Body of pancreas (tissue), 4 donors: ENCODE data around the gene SLAIN2. TPM values are rescaled to one million over a fixed set of nuclear protein-coding genes. Genes with fewer than 3 reads are reported as not detected.
A peak's percentile ranks its signal among the peaks of the same experiment; 100 is the strongest.
"Not testable (repeated sequence)": the region's sequence is repeated elsewhere in the genome, so short reads cannot be mapped to it uniquely, and the experiment has no call there.

ENCODE experiments used
- ATAC-seq: fragments of 150-250 bp; one replicate; pipeline ENCODE4 v1.9.1; 2016
- DNase-seq, 4 donors: peaks; one replicate each; pipeline ENCODE4 v3.0.0-alpha.2; 2019
- H3K27ac ChIP-seq, 4 donors: fragments of 200-600 bp; sonication (generic); 1 replicate in 3 of 4; 2 replicates in 1 of 4; pipeline versions ENCODE4 v1.5.1 to v1.6.1; 2016 to 2019; ENCODE audit warnings: mild to moderate bottlenecking in 1 of 4, mixed read lengths in 1 of 4, moderate library complexity in 1 of 4
- H3K27me3 ChIP-seq, 2 donors: fragments of 200-600 bp; sonication (generic); one replicate each; pipeline ENCODE4 v1.6.0; 2016; ENCODE audit warnings: mild to moderate bottlenecking in 1 of 2
- H3K36me3 ChIP-seq, 2 donors: fragments of 200-600 bp; sonication (generic); replicated peaks in 1 of 2; 2 replicates each; pipeline ENCODE4 v1.5.1; 2016; ENCODE audit warnings: low read depth in 2 of 2; ENCODE audit not compliant: insufficient read depth in 1 of 2
- H3K4me1 ChIP-seq: fragments of 200-600 bp; sonication (generic); one replicate; pipeline ENCODE4 v1.6.0; 2016
- H3K4me3 ChIP-seq, 2 donors: fragments of 200-600 bp; sonication (generic); 1 replicate in 1 of 2; 2 replicates in 1 of 2; pipeline ENCODE4 v1.5.1; 2016 to 2019
- H3K9me3 ChIP-seq, 3 donors: fragments of 200-600 bp; sonication (generic); 1 replicate in 2 of 3; 2 replicates in 1 of 3; pipeline ENCODE4 v1.5.1; 2016
- CTCF ChIP-seq, 7 experiments: fragments of 450-650 bp in 4 of 7; fragments of 200-600 bp in 3 of 7; sonication (generic) in 3 of 7; IDR thresholded peaks; one replicate each; pipeline ENCODE4 v1.5.1; 2016 to 2019; ENCODE audit warnings: antibody characterized with exemption in 7 of 7
- POLR2A ChIP-seq, 3 donors: fragments of 450-650 bp; IDR thresholded peaks; one replicate each; pipeline ENCODE4 v1.6.1; 2016; ENCODE audit warnings: antibody characterized with exemption in 3 of 3, mild to moderate bottlenecking in 2 of 3
- WGBS, 2 donors: methylation state at CpG; one replicate each; pipeline ENCODE4 v1.1.5; 2017; 5-methylcytosine and 5-hydroxymethylcytosine counted together
- intact Hi-C: fragments of 100-400 bp; cut with DNase I; formaldehyde crosslinking; loops from one replicate; pipeline ENCODE4 v1.15.1; 2023
- total RNA-seq, 2 donors: library from RNA; depleted of rRNA; stranded (reverse); fragments of >200 nt; gene quantifications; one replicate each; pipeline ENCODE4 v1.1.0, GENCODE V29; 2016

Gene SLAIN2
- total RNA-seq, 2 donors from 2014 or later = 13.2 to 17.1 TPM

GRCh38 chr4:48311896-48312295, 29.4 kb upstream of the SLAIN2 start:
- TF ChIP-seq CTCF (IDR thresholded peaks at IDR 0.05) = no peak
- TF ChIP-seq POLR2A (IDR thresholded peaks at IDR 0.05) = no peak
- Histone ChIP-seq H3K4me3 (no peak overlapping the region), H3K27ac (no peak overlapping the region), H3K27me3 (no peaks in the 10 kb centered on the region), H3K9me3 (no peaks in the 10 kb centered on the region), H3K36me3 (no peaks in the 10 kb centered on the region), H3K4me1 (no peaks in the 10 kb centered on the region)
- intact Hi-C loops = no loop called here
- DNase-seq (no peak), ATAC-seq (no peak)
- 67 to 83% methylated on average over 3 of the region's 3 CpGs for WGBS, 2 donors

GRCh38 chr4:48314746-48315145, 26.6 kb upstream of the SLAIN2 start:
- H3K9me3 ChIP-seq, intact Hi-C loops, H3K4me1 ChIP-seq, H3K27ac ChIP-seq, ATAC-seq, H3K36me3 ChIP-seq, H3K27me3 ChIP-seq, DNase-seq, H3K4me3 ChIP-seq: not testable (repeated sequence)

GRCh38 chr4:48315728-48316630, 25.4 kb upstream of the SLAIN2 start:
- no peak for TF ChIP-seq POLR2A (IDR thresholded peaks at IDR 0.05)
- peak in 6 of 7 experiments; percentile 26 to 57 (median 51) for TF ChIP-seq CTCF (IDR thresholded peaks at IDR 0.05)
- DNase-seq = peak in 2 of 4 donors; percentile 9 to 23
- intact Hi-C loops = no loop called here
- H3K27ac ChIP-seq = no peak overlapping the region
- H3K9me3 ChIP-seq = no peaks in the 10 kb centered on the region
- WGBS, 2 donors = 33 to 43% methylated on average over 7 of the region's 7 CpGs
- no peak for ATAC-seq
- no peak overlapping the region for H3K4me3 ChIP-seq
- no peaks in the 10 kb centered on the region for H3K27me3 ChIP-seq
- no peaks in the 10 kb centered on the region for H3K4me1 ChIP-seq
- no peaks in the 10 kb centered on the region for H3K36me3 ChIP-seq

- Histone ChIP-seq H3K9me3 (no peaks in the 10 kb centered on the region), H3K4me1 (no peaks in the 10 kb centered on the region), H3K4me3 (no peak overlapping the region), H3K27ac (no peak overlapping the region), H3K27me3 (no peaks in the 10 kb centered on the region), H3K36me3 (no peaks in the 10 kb centered on the region)
- intact Hi-C loops = no loop called here
- TF ChIP-seq POLR2A (IDR thresholded peaks at IDR 0.05) (no peak), CTCF (IDR thresholded peaks at IDR 0.05) (no peak)
- ATAC-seq (no peak), DNase-seq (no peak)
- 84 to 89% methylated on average over 2 of the region's 2 CpGs for WGBS, 2 donors
Observed at GRCh38 chr4:48321312-48321711, 20.0 kb upstream of the SLAIN2 start.

GRCh38 chr4:48322063-48322462, 19.3 kb upstream of the SLAIN2 start:
- Histone ChIP-seq H3K9me3 (no peaks in the 10 kb centered on the region), H3K27ac (no peak overlapping the region), H3K27me3 (no peaks in the 10 kb centered on the region), H3K4me1 (no peaks in the 10 kb centered on the region), H3K36me3 (no peaks in the 10 kb centered on the region), H3K4me3 (no peak overlapping the region)
- TF ChIP-seq POLR2A (IDR thresholded peaks at IDR 0.05) (no peak), CTCF (IDR thresholded peaks at IDR 0.05) (no peak)
- DNase-seq = no peak
- ATAC-seq = no peak
- WGBS, 2 donors = 89 to 95% methylated on average over 2 of the region's 2 CpGs
- intact Hi-C loops = no loop called here
